Omental fat pad (tissue), 4 donors: Measurements from ENCODE around the gene TMEM123. TPM values are rescaled to one million over a fixed set of nuclear protein-coding genes. Genes with fewer than 3 reads are reported as not detected.
A peak's percentile ranks its signal among the peaks of the same experiment; 100 is the strongest.

Experiments used
- ATAC-seq: fragments of 150-250 bp; one replicate; pipeline ENCODE4 v1.9.1; 2016; ENCODE audit warnings: mild to moderate bottlenecking, moderate library complexity; ENCODE audit not compliant: low FRiP score
- DNase-seq: peaks from one replicate; pipeline ENCODE4 v3.0.0-alpha.2; 2019; ENCODE audit warnings: low spot score
- total RNA-seq, 4 donors: library from RNA; depleted of rRNA; stranded (reverse); fragments of >200 nt; gene quantifications; one replicate each; pipeline ENCODE4 v1.1.0, GENCODE V29; 2016
- TF ChIP-seq, protein P1 (sequence below), 3 donors: fragments of 450-650 bp; IDR thresholded peaks; one replicate each; pipeline ENCODE4 v1.5.1; 2016 to 2017; ENCODE audit warnings: antibody characterized with exemption in 3 of 3, mild to moderate bottlenecking in 3 of 3, moderate library complexity in 2 of 3

Gene TMEM123
- total RNA-seq, 4 donors from 2014 or later: 81.8 to 109 (median 98.8) TPM

GRCh38 chr11:102485095-102485722 lies 32.6 kb upstream of the TMEM123 start:
- DNase-seq (no peak), ATAC-seq (no peak)
- TF ChIP-seq, protein P1, sequence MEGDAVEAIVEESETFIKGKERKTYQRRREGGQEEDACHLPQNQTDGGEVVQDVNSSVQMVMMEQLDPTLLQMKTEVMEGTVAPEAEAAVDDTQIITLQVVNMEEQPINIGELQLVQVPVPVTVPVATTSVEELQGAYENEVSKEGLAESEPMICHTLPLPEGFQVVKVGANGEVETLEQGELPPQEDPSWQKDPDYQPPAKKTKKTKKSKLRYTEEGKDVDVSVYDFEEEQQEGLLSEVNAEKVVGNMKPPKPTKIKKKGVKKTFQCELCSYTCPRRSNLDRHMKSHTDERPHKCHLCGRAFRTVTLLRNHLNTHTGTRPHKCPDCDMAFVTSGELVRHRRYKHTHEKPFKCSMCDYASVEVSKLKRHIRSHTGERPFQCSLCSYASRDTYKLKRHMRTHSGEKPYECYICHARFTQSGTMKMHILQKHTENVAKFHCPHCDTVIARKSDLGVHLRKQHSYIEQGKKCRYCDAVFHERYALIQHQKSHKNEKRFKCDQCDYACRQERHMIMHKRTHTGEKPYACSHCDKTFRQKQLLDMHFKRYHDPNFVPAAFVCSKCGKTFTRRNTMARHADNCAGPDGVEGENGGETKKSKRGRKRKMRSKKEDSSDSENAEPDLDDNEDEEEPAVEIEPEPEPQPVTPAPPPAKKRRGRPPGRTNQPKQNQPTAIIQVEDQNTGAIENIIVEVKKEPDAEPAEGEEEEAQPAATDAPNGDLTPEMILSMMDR (IDR thresholded peaks at IDR 0.05): no peak

- ATAC-seq (no peak), DNase-seq (no peak)
- TF ChIP-seq, protein P1 (IDR thresholded peaks at IDR 0.05): no peak
Measured at GRCh38 chr11:102482433-102482832, 29.9 kb upstream of the TMEM123 start.

DNA sequence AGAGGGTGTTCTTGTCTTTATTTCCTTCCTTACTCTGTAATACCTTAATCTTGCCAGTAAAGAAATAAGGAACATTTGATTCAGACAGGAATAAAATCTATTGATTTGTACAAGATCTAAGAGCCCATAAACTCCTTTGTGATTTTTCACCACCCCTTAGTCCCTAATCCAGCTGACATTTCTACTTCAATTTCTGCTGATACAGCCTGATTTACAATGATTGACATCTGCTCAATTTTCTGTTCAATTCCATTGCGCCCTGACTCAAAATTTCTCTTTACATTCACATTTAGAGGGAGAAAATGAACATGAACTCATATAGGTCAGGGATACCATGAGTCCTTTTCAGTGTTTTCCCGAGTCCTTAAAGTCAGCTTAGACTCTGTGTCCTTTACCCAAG lies 27.2 kb upstream of the TMEM123 start:
- TF ChIP-seq, protein P1 (IDR thresholded peaks at IDR 0.05): no peak
- DNase-seq: no peak
- no peak for ATAC-seq

DNA sequence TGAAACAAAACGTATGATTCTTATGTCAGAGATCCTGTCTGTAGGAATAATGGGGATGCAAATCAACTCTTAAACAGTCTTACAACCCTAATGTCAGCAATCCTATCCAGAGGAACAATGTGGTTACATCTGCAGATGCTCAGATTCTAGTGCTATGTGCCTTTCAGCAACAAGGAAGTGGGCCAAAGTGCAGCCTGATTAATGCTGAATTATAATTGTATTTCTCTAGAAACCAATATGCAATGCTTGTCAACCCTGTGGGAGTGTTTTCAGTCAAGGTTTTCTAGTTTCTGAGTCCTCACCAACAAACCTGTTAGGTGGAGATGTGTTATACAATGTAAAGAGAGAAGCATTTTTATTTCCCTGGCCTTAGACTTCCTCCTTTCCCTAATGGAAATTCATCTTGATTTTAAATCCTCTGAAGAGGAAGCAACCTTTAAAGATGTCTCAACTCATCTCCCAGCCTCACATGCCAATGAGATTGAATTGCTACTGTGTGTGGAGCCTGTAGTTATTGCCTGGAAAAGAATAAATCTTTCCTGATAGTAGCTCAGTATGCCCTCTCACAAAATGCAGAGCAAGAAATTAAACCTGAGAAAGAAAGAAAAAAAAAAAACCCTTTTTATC lies 26.2 kb upstream of the TMEM123 start:
- ATAC-seq (no peak), DNase-seq (no peak)
- TF ChIP-seq, protein P1 (IDR thresholded peaks at IDR 0.05): no peak

DNA sequence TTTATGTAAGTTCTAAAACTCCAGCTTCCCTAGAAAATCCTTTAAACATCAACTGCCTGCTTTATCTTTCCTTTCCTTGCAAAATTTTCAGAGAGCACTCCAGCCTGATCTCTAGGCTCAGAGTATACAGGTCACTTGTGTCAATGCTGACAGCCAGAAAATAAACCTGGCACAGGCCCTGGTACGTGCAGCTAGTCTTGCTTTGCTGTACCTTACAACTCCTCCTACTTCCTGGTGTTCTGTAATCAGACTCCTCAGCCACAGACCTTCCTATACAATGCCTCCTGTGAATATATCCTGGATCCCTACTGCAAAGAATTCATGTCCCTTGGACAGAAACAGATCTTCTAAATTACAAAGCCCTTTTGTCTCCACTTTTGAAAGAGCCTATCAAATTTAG lies 24.2 kb upstream of the TMEM123 start:
- no peak for ATAC-seq
- DNase-seq: no peak
- TF ChIP-seq, protein P1 (IDR thresholded peaks at IDR 0.05): no peak

- DNase-seq (no peak), ATAC-seq (peak; percentile 87)
- TF ChIP-seq, protein P1 (IDR thresholded peaks at IDR 0.05): no peak
Measured at GRCh38 chr11:102476069-102476468, 23.5 kb upstream of the TMEM123 start.

GRCh38 chr11:102473543-102473942 lies 21.0 kb upstream of the TMEM123 start:
- ATAC-seq (no peak), DNase-seq (no peak)
- TF ChIP-seq, protein P1 (IDR thresholded peaks at IDR 0.05): no peak
